HFF-Myc (cell line): Measurements from ENCODE around the gene RMND5B.

Experiments used
- DNase-seq: peaks from one replicate; pipeline ENCODE4 v3.0.0-alpha.2; 2011; ENCODE audit warnings: low read depth; ENCODE audit errors: extremely low read depth
- H3K4me3 ChIP-seq: replicated peaks from 2 replicates; pipeline ENCODE4 v1.5.1; 2011; ENCODE audit warnings: low read depth, mild to moderate bottlenecking, control low read depth, low read length
- TF ChIP-seq, protein P1 (sequence below): IDR thresholded peaks from 2 replicates; pipeline ENCODE4 v1.5.1; 2012; ENCODE audit warnings: mild to moderate bottlenecking, low read depth, low read length, control low read depth; ENCODE audit errors: missing control alignments

RMND5B gene

DNA sequence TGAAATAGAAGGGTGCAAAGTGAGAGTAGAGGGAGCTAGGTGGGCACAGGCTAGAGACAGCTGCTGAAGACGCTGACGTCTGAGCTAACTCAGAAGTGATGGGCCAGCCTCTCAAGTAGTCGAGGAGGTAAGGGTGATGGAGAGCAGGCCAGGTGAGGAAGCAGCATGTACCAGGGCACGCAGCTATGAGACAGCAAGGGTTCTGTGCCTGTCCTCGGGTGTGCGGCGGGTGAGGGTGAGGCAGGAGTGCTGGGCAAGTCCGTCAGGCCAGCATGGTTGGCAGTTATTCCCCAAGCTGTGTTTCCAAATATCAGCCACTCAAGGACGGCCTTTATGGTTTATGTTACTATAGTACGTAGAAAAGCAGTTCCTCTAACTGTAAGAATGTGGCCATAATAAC lies 6.2 kb downstream of the RMND5B start:
- TF ChIP-seq, protein P1, sequence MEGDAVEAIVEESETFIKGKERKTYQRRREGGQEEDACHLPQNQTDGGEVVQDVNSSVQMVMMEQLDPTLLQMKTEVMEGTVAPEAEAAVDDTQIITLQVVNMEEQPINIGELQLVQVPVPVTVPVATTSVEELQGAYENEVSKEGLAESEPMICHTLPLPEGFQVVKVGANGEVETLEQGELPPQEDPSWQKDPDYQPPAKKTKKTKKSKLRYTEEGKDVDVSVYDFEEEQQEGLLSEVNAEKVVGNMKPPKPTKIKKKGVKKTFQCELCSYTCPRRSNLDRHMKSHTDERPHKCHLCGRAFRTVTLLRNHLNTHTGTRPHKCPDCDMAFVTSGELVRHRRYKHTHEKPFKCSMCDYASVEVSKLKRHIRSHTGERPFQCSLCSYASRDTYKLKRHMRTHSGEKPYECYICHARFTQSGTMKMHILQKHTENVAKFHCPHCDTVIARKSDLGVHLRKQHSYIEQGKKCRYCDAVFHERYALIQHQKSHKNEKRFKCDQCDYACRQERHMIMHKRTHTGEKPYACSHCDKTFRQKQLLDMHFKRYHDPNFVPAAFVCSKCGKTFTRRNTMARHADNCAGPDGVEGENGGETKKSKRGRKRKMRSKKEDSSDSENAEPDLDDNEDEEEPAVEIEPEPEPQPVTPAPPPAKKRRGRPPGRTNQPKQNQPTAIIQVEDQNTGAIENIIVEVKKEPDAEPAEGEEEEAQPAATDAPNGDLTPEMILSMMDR, result no peak
- H3K4me3 ChIP-seq, result no peak overlapping the region
- DNase-seq, result no peak

DNA sequence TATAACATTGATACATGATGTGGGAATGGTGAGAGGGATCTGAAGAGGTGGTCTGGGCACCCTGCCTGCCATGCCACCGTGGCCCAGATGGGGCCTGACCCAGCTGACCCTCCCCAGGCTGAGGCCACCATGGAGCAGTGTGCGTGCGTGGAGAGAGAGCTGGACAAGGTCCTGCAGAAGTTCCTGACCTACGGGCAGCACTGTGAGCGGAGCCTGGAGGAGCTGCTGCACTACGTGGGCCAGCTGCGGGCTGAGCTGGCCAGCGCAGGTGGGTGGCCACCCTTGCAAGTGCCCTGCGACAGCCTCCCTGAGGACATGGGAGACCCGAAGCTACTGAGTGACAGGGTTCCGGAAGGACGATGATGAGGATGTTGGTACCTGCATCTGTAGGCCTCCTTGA lies 7.2 kb downstream of the RMND5B start:
- no peak for DNase-seq
- TF ChIP-seq, protein P1, result no peak

DNA sequence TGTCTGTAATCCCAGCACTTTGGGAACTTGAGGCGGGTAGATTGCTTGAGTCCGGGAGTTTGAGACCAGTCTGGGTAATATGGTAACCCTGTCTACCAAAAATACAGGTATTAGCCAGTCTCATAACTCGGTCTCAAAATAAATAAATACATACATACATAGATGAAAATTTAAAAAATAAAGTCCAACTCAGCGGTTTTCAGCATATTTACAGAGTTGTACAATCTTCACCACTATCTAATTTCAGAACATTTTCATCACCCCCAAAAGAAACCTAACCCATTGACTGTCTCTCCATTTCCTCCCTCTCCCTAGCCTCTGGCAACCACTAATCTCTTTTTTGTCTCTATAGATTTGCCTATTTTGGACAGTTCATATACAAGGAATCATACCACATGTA lies 10.7 kb downstream of the RMND5B start:
- H3K4me3 ChIP-seq, result no peak overlapping the region
- TF ChIP-seq, protein P1, result no peak
- DNase-seq, result no peak

More for the DNA sequence above, 7.2 kb downstream of the RMND5B start:
- no peak overlapping the region for H3K4me3 ChIP-seq

DNA sequence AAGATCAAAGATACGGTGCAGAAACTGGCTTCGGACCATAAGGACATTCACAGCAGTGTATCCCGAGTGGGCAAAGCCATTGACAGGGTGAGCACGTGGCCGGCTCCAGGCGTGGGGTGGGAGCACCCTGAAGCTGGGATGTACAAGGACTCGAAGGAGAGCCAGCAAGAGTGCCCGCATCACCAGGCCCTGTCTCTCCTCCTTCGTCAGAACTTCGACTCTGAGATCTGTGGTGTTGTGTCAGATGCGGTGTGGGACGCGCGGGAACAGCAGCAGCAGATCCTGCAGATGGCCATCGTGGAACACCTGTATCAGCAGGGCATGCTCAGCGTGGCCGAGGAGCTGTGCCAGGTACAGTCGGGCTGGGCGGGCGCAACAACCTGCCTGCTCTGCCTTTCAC lies 11.8 kb downstream of the RMND5B start:
- no peak overlapping the region for H3K4me3 ChIP-seq
- TF ChIP-seq, protein P1, result no peak
- DNase-seq, result no peak

DNA sequence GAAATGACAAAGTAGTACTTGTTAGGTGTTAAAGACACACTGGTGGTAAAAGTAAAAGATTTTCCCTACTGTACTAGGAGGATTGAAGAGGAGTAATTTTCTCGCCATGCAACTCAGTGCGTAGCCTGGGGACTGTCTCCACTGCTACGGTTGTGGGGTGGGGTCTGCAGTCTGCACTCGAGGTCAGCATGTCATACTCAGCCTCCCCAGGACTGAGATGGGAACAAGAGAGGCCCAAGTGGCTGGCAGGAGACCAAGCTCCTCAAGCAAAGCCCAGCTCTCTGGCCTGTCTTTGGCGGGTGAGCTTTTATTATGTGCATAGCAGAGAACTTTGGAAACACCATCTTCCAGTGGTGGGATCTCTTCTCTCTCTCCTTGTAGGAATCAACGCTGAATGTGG lies 12.4 kb downstream of the RMND5B start:
- H3K4me3 ChIP-seq, result no peak overlapping the region
- DNase-seq, result no peak
- TF ChIP-seq, protein P1, result no peak

DNA sequence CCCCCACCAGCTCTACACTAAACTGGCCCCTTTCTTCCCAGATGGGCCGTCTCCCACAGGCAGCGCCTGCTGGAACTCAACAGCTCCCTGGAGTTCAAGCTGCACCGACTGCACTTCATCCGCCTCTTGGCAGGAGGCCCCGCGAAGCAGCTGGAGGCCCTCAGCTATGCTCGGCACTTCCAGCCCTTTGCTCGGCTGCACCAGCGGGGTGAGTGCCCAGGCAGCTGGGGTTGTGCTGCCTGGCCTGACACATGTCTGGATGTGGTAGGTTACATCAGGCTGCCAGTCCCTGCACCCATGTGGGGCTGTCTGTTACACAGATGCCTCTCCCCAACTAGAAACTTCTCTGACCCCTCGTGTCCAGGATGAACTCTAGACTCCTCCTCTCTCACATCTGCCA lies 13.1 kb downstream of the RMND5B start:
- DNase-seq, result no peak
- TF ChIP-seq, protein P1, result no peak

More for the DNA sequence above, 13.1 kb downstream of the RMND5B start:
- no peak overlapping the region for H3K4me3 ChIP-seq
